PC-3 (cell line): ENCODE measurements around the gene IL18RAP. TPM values are rescaled to one million over a fixed set of nuclear protein-coding genes. Genes with fewer than 3 reads are reported as not detected.

Source experiments
- ATAC-seq: fragments of 200-7000 bp; cut with Tn5 transposase; 2 replicates; pipeline ENCODE4 v1.9.1; 2020; ENCODE audit warnings: mild to moderate bottlenecking, moderate library complexity
- BruUV-seq: library from RNA; stranded (reverse); fragments of 400-500 nt; replicated peaks from 2 replicates; lab custom pipeline; 2021; lab: Mats Ljungman, UMichigan
- CTCF ChIA-PET: fragments of 300-600 bp; sonication (Branson Sonifier 250); formaldehyde crosslinking; loops from one replicate; lab custom pipeline; 2022; ENCODE audit warnings: antibody characterized with exemption; lab: Charles Lee
- POLR2A ChIA-PET: fragments of 300-600 bp; sonication (Branson Sonifier 250); formaldehyde crosslinking; loops from one replicate; lab custom pipeline; 2022; ENCODE audit warnings: antibody characterized with exemption; ENCODE audit not compliant: unreplicated experiment; lab: Charles Lee
- DNase-seq: peaks from one replicate; pipeline ENCODE4 v3.0.0-alpha.2; 2015
- H2AFZ ChIP-seq: fragments of 300-600 bp; sonication (generic); 2 replicates; pipeline ENCODE4 v1.6.0; 2016; ENCODE audit warnings: antibody characterized with exemption, low read length
- H3F3A ChIP-seq: fragments of 300-600 bp; sonication (generic); one replicate; pipeline ENCODE4 v1.6.0; 2017; ENCODE audit warnings: antibody characterized with exemption, low read length, control low read depth, mild to moderate bottlenecking; ENCODE audit not compliant: unreplicated experiment
- H3K27ac ChIP-seq: fragments of 300-600 bp; sonication (generic); 2 replicates; pipeline ENCODE4 v1.5.1; 2016; ENCODE audit warnings: mild to moderate bottlenecking, low read length
- H3K27me3 ChIP-seq: fragments of 300-600 bp; sonication (generic); 2 replicates; pipeline ENCODE4 v1.6.1; 2016; ENCODE audit warnings: low read length, mixed read lengths
- H3K36me3 ChIP-seq: fragments of 300-600 bp; sonication (generic); 2 replicates; pipeline ENCODE4 v1.6.1; 2016; ENCODE audit warnings: low read depth, mixed run types, low read length, mixed read lengths
- H3K4me1 ChIP-seq: fragments of 300-600 bp; sonication (generic); 2 replicates; pipeline ENCODE4 v1.5.1; 2016; ENCODE audit warnings: low read length; ENCODE audit not compliant: insufficient read depth
- H3K4me2 ChIP-seq: fragments of 300-600 bp; sonication (generic); 2 replicates; pipeline ENCODE4 v1.6.0; 2016; ENCODE audit warnings: low read length
- H3K4me3 ChIP-seq: fragments of 300-600 bp; sonication (generic); 2 replicates; pipeline ENCODE4 v1.5.1; 2016; ENCODE audit warnings: mild to moderate bottlenecking, low read length, mixed read lengths
- H3K79me2 ChIP-seq: fragments of 300-600 bp; sonication (generic); 2 replicates; pipeline ENCODE4 v1.6.1; 2017; ENCODE audit warnings: low read length, mixed read lengths
- H3K9ac ChIP-seq: fragments of 300-600 bp; sonication (generic); 2 replicates; pipeline ENCODE4 v1.6.0; 2016; ENCODE audit warnings: mild to moderate bottlenecking, low read length
- H3K9me2 ChIP-seq: fragments of 300-600 bp; sonication (generic); replicated peaks from 2 replicates; pipeline ENCODE4 v1.6.1; 2016; ENCODE audit warnings: mixed run types, low read length, mixed read lengths
- H3K9me3 ChIP-seq: fragments of 300-600 bp; sonication (generic); 2 replicates; pipeline ENCODE4 v1.6.1; 2016; ENCODE audit warnings: low read length, mixed read lengths
- H4K20me1 ChIP-seq: fragments of 300-600 bp; sonication (generic); 2 replicates; pipeline ENCODE4 v1.6.1; 2016; ENCODE audit warnings: low read length, mixed read lengths
- CTCF ChIP-seq: fragments of 300-600 bp; sonication (generic); conservative IDR thresholded peaks from 2 replicates; pipeline ENCODE4 v1.5.1; 2017; ENCODE audit warnings: antibody characterized with exemption, low read depth, mild to moderate bottlenecking, low read length
- EZH2 ChIP-seq: fragments of 300-600 bp; sonication (generic); IDR thresholded peaks from one replicate; pipeline ENCODE4 v1.6.1; 2017; ENCODE audit warnings: antibody characterized with exemption, mild to moderate bottlenecking, low read length; ENCODE audit not compliant: unreplicated experiment
- EZH2phosphoT487 ChIP-seq: fragments of 300-600 bp; sonication (generic); IDR thresholded peaks from 2 replicates; pipeline ENCODE4 v1.6.1; 2018; ENCODE audit warnings: mild to moderate bottlenecking, antibody characterized with exemption, low read length, borderline replicate concordance
- intact Hi-C: fragments of 100-400 bp; cut with micrococcal nuclease; formaldehyde crosslinking; loops from 2 replicates; pipeline ENCODE4 v1.9.0; 2023
- total RNA-seq: library from RNA; depleted of rRNA; stranded (reverse); fragments of >200 nt; gene quantifications from 2 replicates; pipeline ENCODE4 v1.2.3, GENCODE V29; 2014

IL18RAP gene
- total RNA-seq, 1 experiment from 2014 or later = not detected

GRCh38 chr2:102439065-102439695 is 16.2 kb downstream of the IL18RAP start:
- POLR2A ChIA-PET = no interaction called here
- H3K9me3 ChIP-seq = no peaks in the 10 kb centered on the region

GRCh38 chr2:102442967-102443828 is 20.2 kb downstream of the IL18RAP start:
- H3K4me3 ChIP-seq = peak overlapping the region; percentile 52
- no peaks in the 10 kb centered on the region for H3K9me3 ChIP-seq
- TF ChIP-seq EZH2 = no peak
- TF ChIP-seq CTCF = peak; percentile 94
- no peaks in the 10 kb centered on the region for H4K20me1 ChIP-seq
- ChIA-PET CTCF (interaction anchor here (0.6 to 0.8 kb wide), 5 partner anchors 19 to 238 kb away, joined by 3 to 9 read pairs (median 3); no protein-coding TSS in a partner anchor), POLR2A (no interaction called here)
- no peaks in the 10 kb centered on the region for H3F3A ChIP-seq
- ATAC-seq (peak; percentile 81), DNase-seq (peak; percentile 72)
- H3K27me3 ChIP-seq = no peaks in the 10 kb centered on the region
- H3K27ac ChIP-seq = no peak overlapping the region
- H3K9me2 ChIP-seq = no peaks in the 10 kb centered on the region
- H3K79me2 ChIP-seq = no peaks in the 10 kb centered on the region
- no peaks in the 10 kb centered on the region for H3K36me3 ChIP-seq
- H3K4me1 ChIP-seq = peaks cover 5% of the 10 kb centered on the region; the same call in 1 of the 2 replicates
- peak overlapping the region; percentile 82 for H3K4me2 ChIP-seq
- BruUV-seq = no TSS peak
- intact Hi-C loops = loop anchor here (1.0 kb wide), 2 partner anchors 88 to 190 kb away; partner anchors contain the start of gene IL18R1
- H3K9ac ChIP-seq = no peak overlapping the region
- H2AFZ ChIP-seq = peak overlapping the region; percentile 90

More at GRCh38 chr2:102439065-102439695, 16.2 kb downstream of the IL18RAP start:
- H2AFZ ChIP-seq = no peak overlapping the region
- H4K20me1 ChIP-seq = no peaks in the 10 kb centered on the region
- H3F3A ChIP-seq = no peaks in the 10 kb centered on the region
- intact Hi-C loops = no loop called here
- no peaks in the 10 kb centered on the region for H3K27me3 ChIP-seq
- no peak for TF ChIP-seq EZH2
- no peak for TF ChIP-seq CTCF
- TF ChIP-seq EZH2phosphoT487 = no peak
- no TSS peak for BruUV-seq
- H3K36me3 ChIP-seq = no peaks in the 10 kb centered on the region
- H3K4me2 ChIP-seq = no peak overlapping the region
- H3K79me2 ChIP-seq = no peaks in the 10 kb centered on the region
- no peak overlapping the region for H3K9ac ChIP-seq
- DNase-seq = peak; percentile 53
- no peak overlapping the region for H3K27ac ChIP-seq
- no peak overlapping the region for H3K4me3 ChIP-seq
- CTCF ChIA-PET = no interaction called here
- ATAC-seq = peak; percentile 33; the same call in 1 of the 2 replicates
- no peaks in the 10 kb centered on the region for H3K9me2 ChIP-seq
- H3K4me1 ChIP-seq = peaks cover 5% of the 10 kb centered on the region; the same call in 1 of the 2 replicates
